Gastroesophageal sphincter (tissue), 3 donors: Measurements from ENCODE around the gene LNX2.

Experiments used
- CTCF ChIP-seq, 4 experiments: fragments of 200-600 bp in 2 of 4; fragments of 450-650 bp in 2 of 4; sonication (generic) in 1 of 4; IDR thresholded peaks; one replicate each; pipeline ENCODE4 v1.5.1; 2017 to 2019; ENCODE audit warnings: antibody characterized with exemption in 4 of 4, mild to moderate bottlenecking in 2 of 4, moderate library complexity in 2 of 4
- POLR2AphosphoS5 ChIP-seq: sonication (generic); formaldehyde crosslinking; IDR thresholded peaks from one replicate; pipeline ENCODE4 v1.6.1; 2017; ENCODE audit warnings: antibody characterized with exemption

- TF ChIP-seq CTCF (IDR thresholded peaks at IDR 0.05), result no peak
- TF ChIP-seq POLR2AphosphoS5, result no peak
Observed at GRCh38 chr13:27500806-27501534, 119.4 kb downstream of the LNX2 start.
